Neural progenitor cell (in vitro differentiated cells): Measurements from ENCODE around the gene MYRFL. TPM values are rescaled to one million over a fixed set of nuclear protein-coding genes. Genes with fewer than 3 reads are reported as not detected.

Source experiments
- DNase-seq: peaks from one replicate; pipeline ENCODE4 v3.0.0-alpha.2; 2016; ENCODE audit warnings: low spot score
- H2AFZ ChIP-seq: fragments of 200-600 bp; sonication (generic); replicated peaks from 2 replicates; pipeline ENCODE4 v1.6.1; 2016; ENCODE audit warnings: antibody characterized with exemption
- H3F3A ChIP-seq: fragments of 200-600 bp; sonication (generic); 2 replicates; pipeline ENCODE4 v1.6.1; 2016; ENCODE audit warnings: antibody characterized with exemption, low read depth
- H3K27ac ChIP-seq: fragments of 200-600 bp; sonication (generic); 2 replicates; pipeline ENCODE4 v1.5.1; 2016; ENCODE audit warnings: mild to moderate bottlenecking
- H3K27me3 ChIP-seq: fragments of 200-600 bp; sonication (generic); 2 replicates; pipeline ENCODE4 v1.6.1; 2016; ENCODE audit warnings: mild to moderate bottlenecking, moderate library complexity
- H3K36me3 ChIP-seq: fragments of 200-600 bp; sonication (generic); 2 replicates; pipeline ENCODE4 v1.5.1; 2016
- H3K4me1 ChIP-seq: fragments of 200-600 bp; sonication (generic); 2 replicates; pipeline ENCODE4 v1.6.1; 2016; ENCODE audit warnings: mixed run types
- H3K4me2 ChIP-seq: fragments of 200-600 bp; sonication (generic); 2 replicates; pipeline ENCODE4 v1.6.1; 2016
- H3K4me3 ChIP-seq: fragments of 200-600 bp; sonication (generic); 2 replicates; pipeline ENCODE4 v1.5.1; 2016
- H3K79me2 ChIP-seq: fragments of 200-600 bp; sonication (generic); 2 replicates; pipeline ENCODE4 v1.6.1; 2016; ENCODE audit warnings: low read depth
- H3K9ac ChIP-seq: fragments of 200-600 bp; sonication (generic); 2 replicates; pipeline ENCODE4 v1.6.1; 2016
- H3K9me3 ChIP-seq: fragments of 200-600 bp; sonication (generic); 2 replicates; pipeline ENCODE4 v1.5.1; 2016; ENCODE audit warnings: low read depth
- H4K20me1 ChIP-seq: fragments of 200-600 bp; sonication (generic); 2 replicates; pipeline ENCODE4 v1.6.1; 2016; ENCODE audit warnings: low read depth
- H3K27ac Mint-ChIP-seq: 3 replicates; pipeline ENCODE4 v1.8.0; 2021; ENCODE audit warnings: mixed read lengths
- H3K27me3 Mint-ChIP-seq: 2 replicates; pipeline ENCODE4 v1.8.0; 2022; ENCODE audit warnings: low read depth, mild to moderate bottlenecking, inconsistent platforms, moderate library complexity, mixed read lengths; ENCODE audit not compliant: insufficient read depth
- H3K36me3 Mint-ChIP-seq: 3 replicates; pipeline ENCODE4 v1.8.0; 2021; ENCODE audit warnings: mixed read lengths
- H3K4me1 Mint-ChIP-seq: 3 replicates; pipeline ENCODE4 v1.8.0; 2021; ENCODE audit warnings: mixed read lengths
- H3K4me3 Mint-ChIP-seq: 3 replicates; pipeline ENCODE4 v1.8.0; 2021; ENCODE audit warnings: mild to moderate bottlenecking, moderate library complexity, mixed read lengths
- H3K9me3 Mint-ChIP-seq: 3 replicates; pipeline ENCODE4 v1.8.0; 2020; ENCODE audit warnings: mixed read lengths
- CTCF ChIP-seq: fragments of 200-600 bp; sonication (generic); IDR thresholded peaks from 2 replicates; pipeline ENCODE4 v1.5.1; 2017; ENCODE audit warnings: antibody characterized with exemption, mild to moderate bottlenecking
- EZH2 ChIP-seq: fragments of 200-600 bp; sonication (generic); IDR thresholded peaks from 2 replicates; pipeline ENCODE4 v1.6.1; 2017; ENCODE audit warnings: antibody characterized with exemption, mild to moderate bottlenecking, moderate library complexity
- EZH2phosphoT487 ChIP-seq: fragments of 200-600 bp; sonication (generic); IDR thresholded peaks from 2 replicates; pipeline ENCODE4 v1.6.1; 2017; ENCODE audit warnings: antibody characterized with exemption
- total RNA-seq: library from RNA; depleted of rRNA; stranded (reverse); fragments of >200 nt; gene quantifications from 2 replicates; pipeline ENCODE4 v1.2.3, GENCODE V29; 2015; ENCODE audit warnings: low replicate concordance

MYRFL gene
- total RNA-seq, 1 donor from 2014 or later = not detected

GRCh38 chr12:69927164-69927563 lies 102.1 kb downstream of the MYRFL start:
- Histone ChIP-seq H3K4me2 (no peak overlapping the region), H3K4me3 (no peak overlapping the region), H3K27ac (no peak overlapping the region), H3K9me3 (no peaks in the 10 kb centered on the region), H3K79me2 (no peaks in the 10 kb centered on the region), H3F3A (peaks cover 2% of the 10 kb centered on the region), H3K4me1 (peaks cover 16% of the 10 kb centered on the region), H2AFZ (no peak overlapping the region), H3K36me3 (no peaks in the 10 kb centered on the region), H4K20me1 (no peaks in the 10 kb centered on the region), H3K27me3 (no peaks in the 10 kb centered on the region), H3K9ac (no peak overlapping the region)
- no peaks in the 10 kb centered on the region for H3K27me3 Mint-ChIP-seq
- TF ChIP-seq CTCF (no peak), EZH2phosphoT487 (no peak), EZH2 (no peak)
- H3K9me3 Mint-ChIP-seq = peaks cover 2% of the 10 kb centered on the region
- DNase-seq = no peak
- no peak overlapping the region for H3K27ac Mint-ChIP-seq
- H3K4me1 Mint-ChIP-seq = peaks cover 34% of the 10 kb centered on the region
- H3K4me3 Mint-ChIP-seq = no peak overlapping the region
- H3K36me3 Mint-ChIP-seq = no peaks in the 10 kb centered on the region

GRCh38 chr12:69929125-69929524 lies 104.1 kb downstream of the MYRFL start:
- Histone ChIP-seq H2AFZ (no peak overlapping the region), H3K9ac (no peak overlapping the region), H3K4me1 (peaks cover 30% of the 10 kb centered on the region), H3K79me2 (no peaks in the 10 kb centered on the region), H3F3A (peaks cover 19% of the 10 kb centered on the region), H3K9me3 (no peaks in the 10 kb centered on the region), H4K20me1 (no peaks in the 10 kb centered on the region), H3K36me3 (no peaks in the 10 kb centered on the region), H3K27ac (no peak overlapping the region), H3K27me3 (no peaks in the 10 kb centered on the region), H3K4me2 (no peak overlapping the region), H3K4me3 (no peak overlapping the region)
- H3K27ac Mint-ChIP-seq = no peak overlapping the region
- no peaks in the 10 kb centered on the region for H3K36me3 Mint-ChIP-seq
- peaks cover 2% of the 10 kb centered on the region for H3K9me3 Mint-ChIP-seq
- peaks cover 54% of the 10 kb centered on the region for H3K4me1 Mint-ChIP-seq
- H3K27me3 Mint-ChIP-seq = no peaks in the 10 kb centered on the region
- TF ChIP-seq CTCF (no peak), EZH2 (no peak), EZH2phosphoT487 (no peak)
- no peak overlapping the region for H3K4me3 Mint-ChIP-seq
- no peak for DNase-seq

- H3K9me3 Mint-ChIP-seq = peaks cover 4% of the 10 kb centered on the region
- H3F3A ChIP-seq = peaks cover 19% of the 10 kb centered on the region
- no peaks in the 10 kb centered on the region for H3K27me3 Mint-ChIP-seq
- no peaks in the 10 kb centered on the region for H3K36me3 ChIP-seq
- no peak overlapping the region for H3K27ac Mint-ChIP-seq
- H3K4me3 ChIP-seq = no peak overlapping the region
- no peaks in the 10 kb centered on the region for H3K79me2 ChIP-seq
- no peaks in the 10 kb centered on the region for H4K20me1 ChIP-seq
- TF ChIP-seq CTCF (no peak), EZH2phosphoT487 (no peak), EZH2 (no peak)
- H3K4me1 ChIP-seq = peaks cover 30% of the 10 kb centered on the region
- peaks cover 57% of the 10 kb centered on the region for H3K4me1 Mint-ChIP-seq
- no peak for DNase-seq
- H3K4me2 ChIP-seq = no peak overlapping the region
- H3K27me3 ChIP-seq = no peaks in the 10 kb centered on the region
- H3K36me3 Mint-ChIP-seq = no peaks in the 10 kb centered on the region
- H3K27ac ChIP-seq = no peak overlapping the region
- no peak overlapping the region for H2AFZ ChIP-seq
- no peak overlapping the region for H3K9ac ChIP-seq
- H3K9me3 ChIP-seq = no peaks in the 10 kb centered on the region
- H3K4me3 Mint-ChIP-seq = no peak overlapping the region
Measured at GRCh38 chr12:69929531-69929930, 104.5 kb downstream of the MYRFL start.

GRCh38 chr12:69931569-69931968 lies 106.5 kb downstream of the MYRFL start:
- Histone ChIP-seq H3K27ac (no peak overlapping the region), H3K36me3 (no peaks in the 10 kb centered on the region), H3K4me2 (no peak overlapping the region), H3F3A (peaks cover 19% of the 10 kb centered on the region), H3K9me3 (no peaks in the 10 kb centered on the region), H3K79me2 (no peaks in the 10 kb centered on the region), H4K20me1 (no peaks in the 10 kb centered on the region), H3K27me3 (no peaks in the 10 kb centered on the region), H3K4me1 (peaks cover 41% of the 10 kb centered on the region), H3K9ac (no peak overlapping the region), H3K4me3 (no peak overlapping the region), H2AFZ (no peak overlapping the region)
- H3K36me3 Mint-ChIP-seq = no peaks in the 10 kb centered on the region
- TF ChIP-seq CTCF = no peak
- no peak for TF ChIP-seq EZH2phosphoT487
- TF ChIP-seq EZH2 = no peak
- no peak for DNase-seq
- no peak overlapping the region for H3K27ac Mint-ChIP-seq
- H3K27me3 Mint-ChIP-seq = no peaks in the 10 kb centered on the region
- no peak overlapping the region for H3K4me3 Mint-ChIP-seq
- H3K9me3 Mint-ChIP-seq = peaks cover 3% of the 10 kb centered on the region
- peaks cover 65% of the 10 kb centered on the region for H3K4me1 Mint-ChIP-seq
